CD4-positive, alpha-beta T cell treated with Interleukin-15 for 1 hour (primary cell): ENCODE data around the gene CYP26B1.

Experiments
- DNase-seq: peaks from one replicate; pipeline ENCODE4 v3.0.0-alpha.2; 2020

Gene CYP26B1

GRCh38 chr2:72128059-72128842 lies 19.4 kb downstream of the CYP26B1 start:
- DNase-seq: no peak

- no peak for DNase-seq
Observed at GRCh38 chr2:72127401-72128058, 20.1 kb downstream of the CYP26B1 start.

GRCh38 chr2:72126186-72127100 lies 21.2 kb downstream of the CYP26B1 start:
- DNase-seq: no peak

GRCh38 chr2:72124376-72124775 lies 23.3 kb downstream of the CYP26B1 start:
- DNase-seq: no peak

- DNase-seq: no peak
Observed at GRCh38 chr2:72121153-72121552, 26.5 kb downstream of the CYP26B1 start.

- no peak for DNase-seq
Observed at GRCh38 chr2:72118951-72119350, 28.7 kb downstream of the CYP26B1 start.

- no peak for DNase-seq
Observed at GRCh38 chr2:72118386-72118785, 29.3 kb downstream of the CYP26B1 start.

GRCh38 chr2:72117718-72118117 lies 29.9 kb downstream of the CYP26B1 start:
- DNase-seq: no peak

GRCh38 chr2:72117029-72117428 lies 30.6 kb downstream of the CYP26B1 start:
- DNase-seq: no peak

GRCh38 chr2:72116081-72116533 lies 31.6 kb downstream of the CYP26B1 start:
- DNase-seq: no peak

GRCh38 chr2:72115110-72116080 lies 32.3 kb downstream of the CYP26B1 start:
- DNase-seq: no peak

GRCh38 chr2:72114693-72115051 lies 33.0 kb downstream of the CYP26B1 start:
- DNase-seq: no peak

- no peak for DNase-seq
Observed at GRCh38 chr2:72113847-72114692, 33.6 kb downstream of the CYP26B1 start.

- DNase-seq: no peak
Observed at GRCh38 chr2:72112981-72113846, 34.4 kb downstream of the CYP26B1 start.

- DNase-seq: no peak
Observed at GRCh38 chr2:72112401-72112800, 35.3 kb downstream of the CYP26B1 start.

GRCh38 chr2:72111061-72111460 lies 36.6 kb downstream of the CYP26B1 start:
- no peak for DNase-seq

GRCh38 chr2:72109904-72110303 lies 37.8 kb downstream of the CYP26B1 start:
- no peak for DNase-seq

GRCh38 chr2:72109291-72109690 lies 38.4 kb downstream of the CYP26B1 start:
- DNase-seq: no peak

- DNase-seq: no peak
Observed at GRCh38 chr2:72108121-72108520, 39.5 kb downstream of the CYP26B1 start.

- DNase-seq: no peak
Observed at GRCh38 chr2:72106978-72107377, 40.7 kb downstream of the CYP26B1 start.
